Nephron (organoid): ENCODE data around the gene RAB25.
"Not testable (repeated sequence)": the region's sequence is repeated elsewhere in the genome, so short reads cannot be mapped to it uniquely, and the experiment has no call there.

Experiments used
- H3K27ac Mint-ChIP-seq, 3 experiments: 2 replicates each; pipeline ENCODE4 v1.8.0; 2020; ENCODE audit warnings: mixed read lengths in 3 of 3, mild to moderate bottlenecking in 2 of 3, moderate library complexity in 1 of 3
- H3K27me3 Mint-ChIP-seq: 2 replicates; pipeline ENCODE4 v1.8.0; 2021; ENCODE audit warnings: low read depth, mild to moderate bottlenecking, moderate library complexity, mixed read lengths
- H3K36me3 Mint-ChIP-seq: 2 replicates; pipeline ENCODE4 v1.8.0; 2020; ENCODE audit warnings: low read depth, mixed read lengths
- H3K4me1 Mint-ChIP-seq: 2 replicates; pipeline ENCODE4 v1.8.0; 2020; ENCODE audit warnings: mixed read lengths
- H3K4me3 Mint-ChIP-seq, 3 experiments: 2 replicates each; pipeline ENCODE4 v1.8.0; 2020; ENCODE audit warnings: mild to moderate bottlenecking in 3 of 3, mixed read lengths in 3 of 3, moderate library complexity in 2 of 3
- H3K9me3 Mint-ChIP-seq: 2 replicates; pipeline ENCODE4 v1.8.0; 2020; ENCODE audit warnings: mixed read lengths
- TF ChIP-seq, protein P1 (sequence below), 3 experiments: fragments of 200-600 bp; sonication (generic); IDR thresholded peaks; one replicate each; pipeline ENCODE4 v1.5.0; 2021; ENCODE audit warnings: antibody characterized with exemption in 3 of 3; ENCODE audit not compliant: unreplicated experiment in 3 of 3

The RAB25 gene

DNA sequence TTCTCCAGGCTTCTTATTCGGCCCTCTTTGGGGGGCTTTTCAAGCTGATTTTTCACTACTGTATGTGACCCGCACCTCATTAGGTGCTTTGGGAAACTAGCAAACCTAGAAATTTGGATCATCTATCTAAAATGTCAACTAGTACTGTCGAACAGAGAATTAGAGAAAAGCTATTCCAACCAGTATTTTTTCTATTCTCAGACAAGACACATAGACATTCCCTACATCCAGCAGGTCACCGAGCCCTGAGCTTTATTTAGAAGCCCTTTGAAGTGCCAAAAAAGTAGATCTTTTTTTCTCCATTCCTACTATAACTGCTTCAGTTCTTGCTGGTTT lies 39.9 kb upstream of the RAB25 start:
- TF ChIP-seq, protein P1, sequence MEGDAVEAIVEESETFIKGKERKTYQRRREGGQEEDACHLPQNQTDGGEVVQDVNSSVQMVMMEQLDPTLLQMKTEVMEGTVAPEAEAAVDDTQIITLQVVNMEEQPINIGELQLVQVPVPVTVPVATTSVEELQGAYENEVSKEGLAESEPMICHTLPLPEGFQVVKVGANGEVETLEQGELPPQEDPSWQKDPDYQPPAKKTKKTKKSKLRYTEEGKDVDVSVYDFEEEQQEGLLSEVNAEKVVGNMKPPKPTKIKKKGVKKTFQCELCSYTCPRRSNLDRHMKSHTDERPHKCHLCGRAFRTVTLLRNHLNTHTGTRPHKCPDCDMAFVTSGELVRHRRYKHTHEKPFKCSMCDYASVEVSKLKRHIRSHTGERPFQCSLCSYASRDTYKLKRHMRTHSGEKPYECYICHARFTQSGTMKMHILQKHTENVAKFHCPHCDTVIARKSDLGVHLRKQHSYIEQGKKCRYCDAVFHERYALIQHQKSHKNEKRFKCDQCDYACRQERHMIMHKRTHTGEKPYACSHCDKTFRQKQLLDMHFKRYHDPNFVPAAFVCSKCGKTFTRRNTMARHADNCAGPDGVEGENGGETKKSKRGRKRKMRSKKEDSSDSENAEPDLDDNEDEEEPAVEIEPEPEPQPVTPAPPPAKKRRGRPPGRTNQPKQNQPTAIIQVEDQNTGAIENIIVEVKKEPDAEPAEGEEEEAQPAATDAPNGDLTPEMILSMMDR (IDR thresholded peaks at IDR 0.05; ENCODE audit: unreplicated experiment in 3 of 3) = no peak

DNA sequence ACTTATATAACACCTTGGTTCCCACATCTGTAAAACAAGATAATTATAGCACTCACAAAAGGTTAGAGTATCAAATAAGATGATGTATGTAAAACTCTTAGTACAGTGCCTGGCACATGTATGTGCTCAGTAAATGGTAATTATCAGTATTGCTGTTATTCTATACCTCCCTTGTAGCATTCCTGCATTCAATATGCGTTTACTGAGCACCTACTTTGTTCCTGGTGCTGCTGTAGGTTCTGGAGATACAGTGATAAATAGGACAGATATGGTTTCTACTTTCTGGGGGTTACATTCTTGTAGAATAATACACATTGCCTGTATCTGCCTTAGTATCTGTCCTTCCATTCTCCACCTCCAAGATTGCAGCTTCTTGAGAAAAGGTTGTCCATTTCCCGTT lies 39.0 kb upstream of the RAB25 start:
- no peak overlapping the region for H3K27ac Mint-ChIP-seq
- H3K27me3 Mint-ChIP-seq = no peaks in the 10 kb centered on the region
- TF ChIP-seq, protein P1 (IDR thresholded peaks at IDR 0.05; ENCODE audit: unreplicated experiment in 3 of 3) = no peak
- H3K4me3 Mint-ChIP-seq = peak overlapping the region; percentile 44 to 69 (median 59)
- no peaks in the 10 kb centered on the region for H3K9me3 Mint-ChIP-seq
- peaks cover 24% of the 10 kb centered on the region for H3K4me1 Mint-ChIP-seq
- peaks cover 28% of the 10 kb centered on the region for H3K36me3 Mint-ChIP-seq

More for the DNA sequence above, 39.9 kb upstream of the RAB25 start:
- no peaks in the 10 kb centered on the region for H3K9me3 Mint-ChIP-seq
- H3K27me3 Mint-ChIP-seq = no peaks in the 10 kb centered on the region
- H3K4me3 Mint-ChIP-seq = peak overlapping the region; percentile 93 to 98 (median 96)
- peaks cover 35% of the 10 kb centered on the region for H3K36me3 Mint-ChIP-seq
- peak overlapping the region; percentile 85 to 89 (median 87) for H3K27ac Mint-ChIP-seq
- peaks cover 24% of the 10 kb centered on the region for H3K4me1 Mint-ChIP-seq

DNA sequence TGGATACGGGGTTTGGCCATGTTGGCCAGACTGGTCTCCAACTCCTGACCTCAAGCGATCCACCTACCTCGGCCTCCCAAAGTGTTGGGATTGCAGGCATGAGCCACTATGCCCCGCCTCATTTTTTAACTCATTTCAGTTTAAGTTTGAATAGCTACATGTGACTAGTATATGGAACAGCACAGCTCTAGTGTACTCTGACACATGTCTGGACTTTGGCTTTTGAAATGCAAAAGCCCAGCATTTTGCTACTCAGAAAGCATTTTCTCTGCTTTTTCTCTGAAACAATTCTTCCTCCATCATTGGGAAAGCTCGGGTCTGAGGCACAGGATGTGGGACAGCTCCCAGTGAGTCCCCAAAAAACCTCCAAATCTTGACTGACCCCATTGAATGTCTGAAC lies 36.2 kb upstream of the RAB25 start:
- Mint-ChIP-seq H3K9me3 (no peaks in the 10 kb centered on the region), H3K4me3 (no peak overlapping the region), H3K36me3 (peaks cover 9% of the 10 kb centered on the region), H3K27ac (no peak overlapping the region), H3K27me3 (no peaks in the 10 kb centered on the region), H3K4me1 (peaks cover 11% of the 10 kb centered on the region)
- TF ChIP-seq, protein P1 (IDR thresholded peaks at IDR 0.05; ENCODE audit: unreplicated experiment in 3 of 3) = no peak

DNA sequence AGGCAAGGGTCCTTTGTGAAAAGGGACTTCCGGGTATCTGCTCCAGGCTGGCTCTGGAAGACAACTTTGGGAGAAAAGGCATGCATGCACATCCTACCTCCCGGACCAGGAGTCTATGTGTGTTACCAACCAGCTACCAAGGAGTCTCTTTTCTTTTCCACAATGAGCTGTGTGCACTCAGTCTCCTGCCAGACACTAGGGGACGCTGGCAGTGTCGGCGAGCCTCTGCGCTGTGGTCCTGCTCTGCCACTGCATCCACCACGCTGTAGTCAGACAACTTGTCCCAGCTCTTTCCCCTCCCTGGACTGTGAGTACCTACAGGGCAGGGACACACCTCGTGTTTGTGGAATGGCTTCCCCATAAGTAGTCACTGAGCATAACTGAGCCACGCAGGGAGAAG lies 35.1 kb upstream of the RAB25 start:
- Mint-ChIP-seq H3K4me3 (no peak overlapping the region), H3K27me3 (no peaks in the 10 kb centered on the region), H3K36me3 (peaks cover under 1% of the 10 kb centered on the region), H3K4me1 (peaks cover under 1% of the 10 kb centered on the region), H3K9me3 (no peaks in the 10 kb centered on the region), H3K27ac (peak overlapping the region in 1 of 3 experiments; percentile 5)
- TF ChIP-seq, protein P1 (IDR thresholded peaks at IDR 0.05; ENCODE audit: unreplicated experiment in 3 of 3) = peak; percentile 43 to 59 (median 46)

DNA sequence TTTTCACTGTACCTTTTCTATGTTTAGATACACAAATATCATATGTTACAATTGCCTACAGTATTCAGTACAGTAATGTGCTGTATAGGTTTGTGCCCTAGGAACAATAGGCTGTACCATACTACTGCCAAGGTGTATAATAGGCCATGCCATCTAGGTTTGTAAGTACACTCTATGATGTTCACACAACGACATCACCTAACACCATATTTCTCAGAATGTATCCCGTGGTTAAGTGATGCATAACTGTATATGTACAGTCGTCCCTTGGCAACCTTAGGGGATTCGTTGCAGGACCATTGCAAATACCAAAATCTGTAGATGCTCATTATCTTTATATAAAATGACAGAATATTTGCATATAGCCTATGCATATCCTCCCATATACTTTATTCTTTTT lies 34.4 kb upstream of the RAB25 start:
- H3K27me3 Mint-ChIP-seq = no peaks in the 10 kb centered on the region
- TF ChIP-seq, protein P1 (IDR thresholded peaks at IDR 0.05; ENCODE audit: unreplicated experiment in 3 of 3) = no peak
- no peaks in the 10 kb centered on the region for H3K36me3 Mint-ChIP-seq
- H3K4me1 Mint-ChIP-seq = no peaks in the 10 kb centered on the region
- no peak overlapping the region for H3K27ac Mint-ChIP-seq
- no peak overlapping the region for H3K4me3 Mint-ChIP-seq
- no peaks in the 10 kb centered on the region for H3K9me3 Mint-ChIP-seq

DNA sequence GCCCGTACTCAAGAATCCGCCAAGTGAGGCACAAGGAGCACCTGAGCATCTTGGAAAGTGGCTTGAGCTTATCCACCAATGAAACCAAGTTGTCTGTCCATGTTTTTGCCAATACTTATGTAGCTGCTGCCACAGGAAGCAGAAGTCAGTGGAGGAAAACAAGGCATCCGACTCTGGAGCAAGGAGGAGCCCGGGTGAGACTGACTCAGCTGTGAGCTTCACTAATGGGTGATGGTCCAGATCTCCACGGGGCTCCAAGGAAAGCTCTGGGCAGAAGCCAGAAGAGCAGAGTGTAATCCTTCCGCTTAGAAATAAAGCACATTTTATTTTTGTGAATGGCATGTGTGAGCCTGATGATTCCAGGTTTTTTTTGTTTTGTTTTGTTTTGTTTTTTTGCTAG lies 27.9 kb upstream of the RAB25 start:
- H3K27ac Mint-ChIP-seq = no peak overlapping the region
- no peaks in the 10 kb centered on the region for H3K4me1 Mint-ChIP-seq
- H3K9me3 Mint-ChIP-seq = no peaks in the 10 kb centered on the region
- no peaks in the 10 kb centered on the region for H3K27me3 Mint-ChIP-seq
- TF ChIP-seq, protein P1 (IDR thresholded peaks at IDR 0.05; ENCODE audit: unreplicated experiment in 3 of 3) = no peak
- peaks cover 16% of the 10 kb centered on the region for H3K36me3 Mint-ChIP-seq
- no peak overlapping the region for H3K4me3 Mint-ChIP-seq

DNA sequence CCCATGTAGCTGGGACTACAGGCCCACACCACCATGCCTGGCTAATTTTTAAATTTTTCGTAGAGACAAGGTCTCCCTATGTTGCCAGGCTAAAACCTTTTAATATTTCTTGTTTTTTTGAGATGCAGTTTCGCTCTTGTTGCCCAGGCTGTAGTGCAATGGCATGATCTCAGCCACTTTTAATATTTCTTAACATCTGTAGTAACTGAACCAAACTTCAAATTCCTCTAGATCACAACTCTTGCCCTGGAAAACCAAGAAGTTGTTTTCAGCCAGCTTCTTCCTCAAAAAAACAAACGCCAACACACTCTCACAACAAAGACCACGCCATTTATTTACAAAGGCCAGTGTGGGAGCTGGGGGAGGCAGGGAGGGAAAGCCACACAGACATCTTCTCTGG lies 26.0 kb upstream of the RAB25 start:
- not testable (repeated sequence) for H3K27me3 Mint-ChIP-seq, H3K4me3 Mint-ChIP-seq, H3K9me3 Mint-ChIP-seq, H3K4me1 Mint-ChIP-seq
- Mint-ChIP-seq H3K27ac (peak overlapping the region in 1 of 3 experiments; percentile 44), H3K36me3 (peaks cover 21% of the 10 kb centered on the region)
